NCI-H1694 treated with DMSO at 0.1 percent for 48 hours (cell line): Measurements from ENCODE around the gene PPP6R2.
"Not testable (repeated sequence)": the region's sequence is repeated elsewhere in the genome, so short reads cannot be mapped to it uniquely, and the experiment has no call there.

Source experiments
- DNase-seq: peaks from one replicate; lab custom pipeline; 2025; lab: John Stamatoyannopoulos, UW

PPP6R2 gene

GRCh38 chr22:50343541-50343935 lies 411 bp downstream of the PPP6R2 start:
- no peak for DNase-seq

- DNase-seq: no peak
Observed at GRCh38 chr22:50346470-50346869, 3.3 kb downstream of the PPP6R2 start.

DNA sequence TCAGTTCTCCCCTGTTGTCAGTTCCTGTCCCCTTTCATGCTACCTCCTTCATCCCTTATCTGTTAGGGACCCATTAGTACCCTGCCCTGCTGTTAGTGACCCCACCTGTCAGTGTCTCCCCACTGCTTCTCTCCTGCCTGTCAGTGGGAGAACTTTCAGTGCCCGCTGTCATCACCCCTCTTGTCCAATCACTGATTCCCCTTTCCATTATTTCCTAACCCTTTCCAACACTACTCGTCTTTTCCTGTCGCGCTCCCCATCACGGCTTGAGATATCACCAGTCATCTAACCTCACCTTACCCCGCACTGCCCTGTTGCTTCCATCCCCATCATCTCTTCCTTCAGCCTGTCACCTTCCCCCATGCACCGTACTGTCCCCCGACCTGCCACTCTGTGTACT lies 4.0 kb downstream of the PPP6R2 start:
- DNase-seq: no peak

DNA sequence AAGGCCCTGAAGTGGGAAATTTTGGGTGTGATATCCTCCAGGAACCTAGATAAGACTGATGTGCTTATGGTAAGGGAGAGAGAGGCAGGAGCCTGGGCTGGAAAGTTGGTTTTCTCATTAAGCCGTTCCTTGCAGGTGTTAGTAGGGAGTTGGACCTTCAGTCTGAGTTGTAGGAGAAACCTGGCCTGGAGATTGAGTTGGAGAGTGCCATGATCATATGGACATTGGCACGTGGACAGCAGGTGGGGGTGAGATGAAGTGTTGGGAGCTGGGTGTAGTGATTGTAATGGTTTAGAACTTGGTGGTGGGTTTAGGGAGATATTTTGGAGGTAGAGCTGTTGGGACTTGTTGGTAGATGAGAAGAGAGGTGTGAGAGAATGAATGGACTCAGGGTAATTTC lies 4.9 kb downstream of the PPP6R2 start:
- no peak for DNase-seq

DNA sequence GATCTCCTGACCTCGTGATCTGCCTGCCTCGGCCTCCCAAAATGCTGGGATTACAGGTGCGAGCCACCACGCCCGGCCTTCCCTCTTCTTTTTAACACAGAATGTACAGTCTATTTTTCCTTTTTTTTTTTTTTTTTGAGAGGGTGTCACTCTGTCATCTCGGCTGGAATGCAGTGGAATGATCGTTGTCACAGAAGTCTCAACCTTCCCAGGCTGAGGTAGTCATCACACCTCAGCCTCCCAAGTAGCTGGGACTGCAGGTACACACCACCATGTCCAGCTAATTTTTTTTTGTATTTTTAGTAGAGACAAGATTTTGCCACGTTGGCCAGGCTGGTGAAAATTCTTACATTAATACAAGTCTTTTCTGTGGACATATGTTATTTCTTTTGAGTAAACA lies 13.1 kb downstream of the PPP6R2 start:
- no peak for DNase-seq

- no peak for DNase-seq
Observed at GRCh38 chr22:50357222-50357621, 14.1 kb downstream of the PPP6R2 start.

DNA sequence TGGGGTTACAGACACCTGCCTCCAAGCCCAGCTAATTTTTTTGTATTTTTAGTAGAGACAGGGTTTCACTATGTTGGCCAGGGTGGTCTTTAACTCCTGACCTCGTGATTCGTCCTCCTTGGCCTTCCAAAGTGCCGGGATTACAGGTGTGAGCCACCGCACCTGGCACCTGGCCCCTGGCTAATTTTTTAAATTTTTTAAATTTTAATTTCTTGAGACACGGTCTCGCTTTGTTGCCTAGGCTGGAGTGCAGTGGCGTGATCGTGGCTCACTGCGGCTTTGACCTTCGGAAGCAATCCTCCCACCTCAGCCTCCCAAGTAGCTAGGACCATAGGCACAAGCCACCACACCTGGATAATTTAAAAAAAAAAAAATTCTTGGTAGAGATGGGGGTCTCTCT lies 14.6 kb downstream of the PPP6R2 start:
- no peak for DNase-seq

GRCh38 chr22:50360578-50360977 lies 17.5 kb downstream of the PPP6R2 start:
- DNase-seq: no peak

- no peak for DNase-seq
Observed at GRCh38 chr22:50361222-50361621, 18.1 kb downstream of the PPP6R2 start.

- no peak for DNase-seq
Observed at GRCh38 chr22:50361688-50362087, 18.6 kb downstream of the PPP6R2 start.

- DNase-seq: no peak
Observed at GRCh38 chr22:50363166-50363802, 20.2 kb downstream of the PPP6R2 start.

- DNase-seq: not testable (repeated sequence)
Observed at GRCh38 chr22:50363803-50364194, 20.7 kb downstream of the PPP6R2 start.

DNA sequence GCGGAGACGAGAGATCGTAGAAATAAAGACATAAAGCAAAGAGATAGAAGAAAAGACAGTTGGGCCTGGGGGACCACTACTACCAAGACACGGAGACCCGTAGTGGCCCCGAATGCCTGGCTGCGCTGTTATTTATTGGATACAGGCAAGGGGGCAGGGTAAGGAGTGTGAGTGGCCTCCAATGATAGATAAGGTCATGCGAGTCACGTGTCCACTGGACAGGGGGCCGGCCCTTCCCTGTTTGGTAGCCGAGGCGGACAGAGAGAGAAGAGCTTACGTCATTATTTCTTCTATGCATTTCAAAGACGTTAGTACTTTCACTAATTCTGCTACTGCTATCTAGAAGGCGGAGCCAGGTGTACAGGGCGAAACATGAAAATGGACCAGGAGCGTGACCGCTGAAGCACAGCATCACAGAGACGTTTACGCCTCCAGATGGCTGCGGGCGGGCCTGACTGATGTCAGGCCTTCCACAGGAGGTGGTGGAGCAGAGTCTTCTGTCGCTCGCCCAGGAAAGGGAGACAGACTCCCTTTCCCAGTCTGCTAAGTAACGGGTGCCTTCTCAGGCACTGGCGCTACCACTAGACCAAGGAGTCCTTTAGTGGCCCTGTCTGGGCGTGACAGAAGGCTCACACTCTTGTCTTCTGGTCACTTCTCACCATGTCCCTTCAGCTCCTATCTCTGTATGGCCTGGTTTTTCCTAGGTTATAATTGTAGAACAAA lies 24.8 kb downstream of the PPP6R2 start:
- no peak for DNase-seq

DNA sequence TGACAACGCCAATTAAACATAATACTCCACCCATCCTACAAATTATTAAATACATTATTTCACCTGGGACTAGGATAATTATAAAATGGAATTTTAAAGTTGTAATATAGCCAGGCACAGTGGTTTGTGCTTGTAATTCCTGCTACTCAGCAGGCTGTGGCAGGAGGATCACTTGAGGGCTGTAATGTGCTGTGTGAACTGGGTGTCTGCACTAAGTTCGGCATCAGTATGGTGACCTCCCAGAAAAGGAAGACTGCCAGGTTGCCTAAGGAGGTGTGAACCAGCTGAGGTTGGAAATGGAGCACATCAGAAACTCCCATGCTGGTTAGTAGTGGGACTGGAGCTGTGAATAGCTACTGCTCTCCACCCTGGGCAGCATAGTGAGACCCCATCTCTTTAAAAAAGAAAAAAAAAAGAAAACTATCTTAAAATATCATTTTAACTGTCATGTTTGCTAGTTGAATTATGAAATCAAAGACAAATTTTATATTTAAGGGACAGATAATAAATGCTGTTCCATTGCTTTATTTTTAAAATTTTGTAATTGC lies 28.0 kb downstream of the PPP6R2 start:
- DNase-seq: no peak

GRCh38 chr22:50376085-50376651 lies 33.0 kb downstream of the PPP6R2 start:
- DNase-seq: no peak

GRCh38 chr22:50381021-50381555 lies 38.0 kb downstream of the PPP6R2 start:
- not testable (repeated sequence) for DNase-seq

DNA sequence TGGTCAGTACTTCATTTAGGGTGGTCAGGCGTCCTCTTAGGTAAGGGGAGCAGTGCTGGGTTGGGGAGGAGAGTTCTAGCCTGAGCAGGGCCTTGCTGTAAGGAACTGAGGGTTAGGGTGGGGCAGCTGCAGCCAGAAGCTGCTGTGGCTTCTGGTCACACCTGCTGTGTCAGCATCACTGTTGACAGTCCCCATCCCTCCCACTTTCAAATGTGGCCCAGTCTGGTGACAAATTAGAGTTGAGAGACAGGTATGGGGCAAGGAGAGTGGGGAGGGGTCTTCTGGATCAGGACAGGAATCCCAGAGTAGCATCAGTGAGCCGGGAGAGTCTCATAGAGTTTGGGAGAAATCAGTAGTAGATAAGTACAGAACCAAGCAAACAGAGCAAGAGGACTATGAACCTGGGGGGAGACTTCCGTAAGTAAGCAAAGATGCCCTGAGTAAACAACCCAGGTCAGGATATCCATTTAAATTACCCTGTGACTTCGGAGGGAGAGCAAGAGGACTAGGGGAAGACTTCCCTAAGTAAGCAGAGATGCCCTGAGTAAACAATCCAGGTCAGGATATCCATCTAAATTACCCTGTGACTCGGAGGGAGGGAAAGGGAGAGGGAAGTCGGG lies 53.7 kb downstream of the PPP6R2 start:
- no peak for DNase-seq

DNA sequence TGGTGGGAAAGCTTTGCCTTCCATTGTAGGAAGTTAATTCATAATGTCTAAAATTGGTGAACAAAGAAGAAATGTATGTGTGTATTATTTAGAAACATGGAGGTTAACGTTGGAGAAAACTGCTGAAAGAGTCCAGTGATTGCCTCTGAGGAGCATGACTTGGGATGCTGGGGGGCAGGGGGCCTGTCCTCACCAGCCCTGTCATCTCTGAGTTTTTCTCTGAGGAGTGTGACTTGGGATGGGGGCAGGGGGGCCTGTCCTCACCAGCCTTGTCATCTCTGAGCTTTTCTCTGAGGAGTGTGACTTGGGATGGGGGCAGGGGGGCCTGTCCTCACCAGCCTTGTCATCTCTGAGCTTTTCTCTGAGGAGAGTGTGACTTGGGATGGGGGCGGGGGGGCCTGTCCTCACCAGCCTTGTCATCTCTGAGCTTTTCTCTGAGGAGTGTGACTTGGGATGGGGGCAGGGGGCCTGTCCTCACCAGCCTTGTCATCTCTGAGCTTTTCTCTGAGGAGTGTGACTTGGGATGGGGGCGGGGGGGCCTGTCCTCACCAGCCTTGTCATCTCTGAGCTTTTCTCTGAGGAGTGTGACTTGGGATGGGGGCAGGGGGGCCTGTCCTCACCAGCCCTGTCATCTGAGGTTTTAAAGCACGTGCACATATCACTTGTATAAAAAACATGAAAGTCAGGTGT lies 54.4 kb downstream of the PPP6R2 start:
- DNase-seq: not testable (repeated sequence)

- DNase-seq: no peak
Observed at GRCh38 chr22:50398831-50399648, 55.9 kb downstream of the PPP6R2 start.

- DNase-seq: no peak
Observed at GRCh38 chr22:50399751-50400331, 56.7 kb downstream of the PPP6R2 start.

DNA sequence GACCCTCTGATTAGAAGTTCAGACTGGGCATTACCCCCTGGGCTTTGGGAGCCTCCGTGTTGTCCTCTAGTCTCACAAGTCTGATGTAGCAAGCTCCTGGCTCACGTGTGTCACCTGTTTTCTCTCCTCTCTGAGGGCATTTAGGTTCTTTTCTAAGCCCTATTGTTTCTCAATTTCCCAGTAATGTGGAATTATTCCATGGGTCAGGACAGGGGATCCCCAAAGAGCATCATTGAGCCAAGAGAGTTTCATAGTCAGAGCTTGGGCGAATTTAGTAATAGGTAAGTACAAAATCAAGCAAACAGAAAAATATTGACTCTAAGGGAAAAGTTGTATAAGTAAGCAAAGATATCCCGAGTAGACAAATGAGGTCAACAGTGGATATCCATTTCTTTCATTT lies 57.3 kb downstream of the PPP6R2 start:
- no peak for DNase-seq
